HepG2 (cell line): ENCODE results near the gene LDLRAD4. TPM values are rescaled to one million over a fixed set of nuclear protein-coding genes. Genes with fewer than 3 reads are reported as not detected.
A peak's percentile ranks its signal among the peaks of the same experiment; 100 is the strongest.

ENCODE experiments used
- ATAC-seq: fragments of 200-7000 bp; cut with Tn5 transposase; 3 replicates; pipeline ENCODE4 v1.9.1; 2020; ENCODE audit warnings: mild to moderate bottlenecking, moderate library complexity
- BruUV-seq: library from RNA; stranded (reverse); fragments of 400-500 nt; replicated peaks from 2 replicates; lab custom pipeline; 2021; lab: Mats Ljungman, UMichigan
- CTCF ChIA-PET: fragments of 300-600 bp; formaldehyde crosslinking; extraction: SDS; loops from one replicate; lab custom pipeline; 2021; ENCODE audit warnings: low total read pairs, inconsistent platforms, low intra/inter-chr PET ratio; lab: Yijun Ruan, JAX
- POLR2A ChIA-PET: fragments of 350-600 bp; sonication (Branson Sonifier 250); formaldehyde crosslinking; loops from one replicate; lab custom pipeline; 2020; ENCODE audit warnings: antibody characterized with exemption, inconsistent platforms; lab: Yijun Ruan, JAX
- DNase-seq: peaks from one replicate; pipeline ENCODE4 v3.0.0-alpha.2; 2015; ENCODE audit warnings: low spot score
- FAIRE-seq: peaks from 3 replicates; lab custom pipeline; 2011; peaks lifted over from hg19 to GRCh38; lab: Jason Lieb, UNC
- H2AFZ ChIP-seq: one replicate; pipeline ENCODE4 v1.6.1; 2011; ENCODE audit warnings: low read length, inconsistent platforms
- H3K27ac ChIP-seq: fragments of 300-600 bp; 3 replicates; pipeline ENCODE4 v1.8.0; 2011; ENCODE audit warnings: mixed run types, mild to moderate bottlenecking, mixed read lengths, low read length, inconsistent platforms; ENCODE audit not compliant: insufficient read depth; ENCODE audit errors: extremely low read length
- H3K27me3 ChIP-seq, 2 experiments: fragments of 200-600 bp in 1 of 2; 2 replicates in 1 of 2; 3 replicates in 1 of 2; pipeline versions ENCODE4 v1.6.0 to v1.8.0; 2011; ENCODE audit warnings: low read length in 2 of 2, mild to moderate bottlenecking in 2 of 2, moderate library complexity in 2 of 2, inconsistent platforms in 1 of 2; ENCODE audit not compliant: insufficient read depth in 2 of 2, control insufficient read depth in 1 of 2
- H3K36me3 ChIP-seq, 2 experiments: fragments of 200-600 bp in 1 of 2; replicated peaks in 1 of 2; 2 replicates in 1 of 2; 3 replicates in 1 of 2; pipeline versions ENCODE4 v1.5.1 to v1.8.0; 2011; ENCODE audit warnings: low read length in 2 of 2, inconsistent platforms in 1 of 2; ENCODE audit not compliant: insufficient read depth in 2 of 2, control insufficient read depth in 1 of 2
- H3K4me1 ChIP-seq: 2 replicates; pipeline ENCODE4 v1.5.1; 2012; ENCODE audit warnings: low read length, inconsistent platforms; ENCODE audit not compliant: insufficient read depth
- H3K4me2 ChIP-seq: 2 replicates; pipeline ENCODE4 v1.6.0; 2011; ENCODE audit warnings: low read depth, low read length, inconsistent platforms
- H3K4me3 ChIP-seq, 3 experiments: fragments of 200-600 bp in 1 of 3; sonication (generic), shearing (Covaris generic) in 1 of 3; replicated peaks in 1 of 3; 2 replicates each; pipeline ENCODE4 v1.5.1; 2011 to 2016; ENCODE audit warnings: low read length in 3 of 3, inconsistent platforms in 2 of 3, low read depth in 2 of 3, mild to moderate bottlenecking in 2 of 3, control low read depth in 1 of 3, mixed read lengths in 1 of 3; ENCODE audit not compliant: insufficient read depth in 1 of 3
- H3K79me2 ChIP-seq: one replicate; pipeline ENCODE4 v1.6.1; 2011; ENCODE audit warnings: low read length, inconsistent platforms; ENCODE audit not compliant: insufficient read depth
- H3K9ac ChIP-seq: 2 replicates; pipeline ENCODE4 v1.6.0; 2011; ENCODE audit warnings: mild to moderate bottlenecking, low read depth, low read length, inconsistent platforms; ENCODE audit not compliant: insufficient read depth
- H3K9me3 ChIP-seq: 2 replicates; pipeline ENCODE4 v1.5.1; 2012; ENCODE audit warnings: mild to moderate bottlenecking, low read length
- H4K20me1 ChIP-seq: 2 replicates; pipeline ENCODE4 v1.6.0; 2011; ENCODE audit warnings: inconsistent platforms, mild to moderate bottlenecking, low read length, moderate library complexity; ENCODE audit not compliant: insufficient read depth
- BHLHE40 ChIP-seq: IDR thresholded peaks from 2 replicates; pipeline ENCODE4 v1.6.1; 2011; ENCODE audit warnings: low read length, improper control_type of control experiment
- HNRNPUL1 ChIP-seq: fragments of 200-400 bp; formaldehyde crosslinking; IDR thresholded peaks from 2 replicates; pipeline ENCODE4 v1.6.1; 2017; ENCODE audit warnings: low read depth, mild to moderate bottlenecking, low read length, moderate library complexity
- MAFF ChIP-seq: IDR thresholded peaks from 2 replicates; pipeline ENCODE4 v1.6.1; 2011; ENCODE audit warnings: low read depth, low read length, improper control_type of control experiment
- MAFK ChIP-seq, 2 experiments: IDR thresholded peaks in 1 of 2; conservative IDR thresholded peaks in 1 of 2; 2 replicates each; pipeline ENCODE4 v1.6.1; 2011; ENCODE audit warnings: improper control_type of control experiment in 2 of 2, low read length in 2 of 2
- MEIS1 ChIP-seq: sonication (generic); formaldehyde crosslinking; IDR thresholded peaks from 2 replicates; pipeline ENCODE4 v1.9.0; 2021; ENCODE audit warnings: mild to moderate bottlenecking, missing genetic modification reagents, moderate library complexity, borderline replicate concordance
- MIER2 ChIP-seq: IDR thresholded peaks from 2 replicates; pipeline ENCODE4 v1.6.1; 2016; ENCODE audit warnings: missing biosample characterization, missing genetic modification reagents
- PAF1 ChIP-seq: IDR thresholded peaks from 2 replicates; pipeline ENCODE4 v1.6.1; 2016; ENCODE audit warnings: missing genetic modification reagents, missing compliant biosample characterization
- POGZ ChIP-seq: sonication (generic); formaldehyde crosslinking; IDR thresholded peaks from 2 replicates; pipeline ENCODE4 v1.4.0; 2020; ENCODE audit warnings: mild to moderate bottlenecking, missing genetic modification reagents
- THRA ChIP-seq: sonication (generic); formaldehyde crosslinking; IDR thresholded peaks from 2 replicates; pipeline ENCODE4 v1.4.0; 2020; ENCODE audit warnings: missing genetic modification reagents, borderline replicate concordance
- TOE1 ChIP-seq: sonication (generic); formaldehyde crosslinking; IDR thresholded peaks from 2 replicates; pipeline ENCODE4 v1.4.0; 2020; ENCODE audit warnings: mild to moderate bottlenecking, missing genetic modification reagents
- ZBTB20 ChIP-seq: sonication (generic); formaldehyde crosslinking; IDR thresholded peaks from 2 replicates; pipeline ENCODE4 v1.8.1; 2023; ENCODE audit warnings: missing genetic modification reagents, low read depth, mild to moderate bottlenecking, borderline replicate concordance
- ZBTB4 ChIP-seq: sonication (generic); formaldehyde crosslinking; IDR thresholded peaks from 2 replicates; pipeline ENCODE4 v1.4.0; 2020; ENCODE audit warnings: missing genetic modification reagents, mild to moderate bottlenecking, borderline replicate concordance
- ZNF747 ChIP-seq: sonication (generic); formaldehyde crosslinking; IDR thresholded peaks from 2 replicates; pipeline ENCODE4 v1.8.1; 2023; ENCODE audit warnings: missing genetic modification reagents, mild to moderate bottlenecking, borderline replicate concordance
- ZNF788 ChIP-seq: sonication (generic); formaldehyde crosslinking; IDR thresholded peaks from 2 replicates; pipeline ENCODE4 v1.5.0; 2020; ENCODE audit warnings: mild to moderate bottlenecking, missing genetic modification reagents, borderline replicate concordance
- WGBS: methylation state at CpG from one replicate; pipeline ENCODE4 v1.1.6; 2017; ENCODE audit warnings: low lambda C conversion rate; 5-methylcytosine and 5-hydroxymethylcytosine counted together
- in situ Hi-C: cut with HindIII; loops from 2 replicates; pipeline ENCODE4 v1.10.0; 2017; ENCODE audit warnings: low pct_unique_long_range_greater_than_20kb; ENCODE audit not compliant: extremely low pct_ligation_motif_present
- intact Hi-C: fragments of 100-400 bp; cut with micrococcal nuclease; formaldehyde crosslinking; loops from one replicate; pipeline ENCODE4 v1.10.0; 2022; ENCODE audit not compliant: unreplicated experiment
- polyA plus RNA-seq, 8 experiments: library from polyadenylated mRNA; depleted of rRNA in 3 of 8; stranded (reverse) in 7 of 8; unstranded in 1 of 8; fragments of >200 nt; fragmentation: Illumina TruSeq in 4 of 8; extraction: Trizol in 4 of 8; gene quantifications; 2 replicates each; pipeline versions ENCODE4 v1.2.1 to v1.2.3, GENCODE V29; 2011 to 2016; ENCODE audit warnings: low read depth in 4 of 8, missing spikeins in 1 of 8, mixed read lengths in 1 of 8; ENCODE audit not compliant: insufficient read depth in 1 of 8
- total RNA-seq, 5 experiments: library from RNA; depleted of rRNA; stranded (reverse); fragments of >200 nt; fragmentation: Illumina TruSeq; extraction: Trizol; gene quantifications; 2 replicates each; pipeline ENCODE4 v1.2.3, GENCODE V29; 2016; ENCODE audit warnings: low read depth in 1 of 5

The LDLRAD4 gene
- total and polyA plus RNA-seq, 2 of the 13 experiments (the other 11 are each of a cell fraction or from before 2014, with no cell fraction given): 13.6 to 20.9 TPM

- Histone ChIP-seq H3K4me3 (no peak overlapping the region), H3K27me3 (no peaks in the 10 kb centered on the region), H3K36me3 (no peaks in the 10 kb centered on the region), H2AFZ (no peak overlapping the region), H3K9me3 (no peaks in the 10 kb centered on the region), H3K4me1 (peaks cover 67% of the 10 kb centered on the region), H3K27ac (no peak overlapping the region), H3K9ac (no peak overlapping the region), H3K79me2 (no peaks in the 10 kb centered on the region), H4K20me1 (no peaks in the 10 kb centered on the region), H3K4me2 (no peak overlapping the region)
- WGBS: 94% methylated on average over 5 of the region's 9 CpGs
- intact Hi-C loops (no loop called here), in situ Hi-C loops (no loop called here)
- POLR2A ChIA-PET: no interaction called here
- no peak for FAIRE-seq
- no TSS peak for BruUV-seq
- TF ChIP-seq THRA (CRISPR knock-in tag): no peak
- TF ChIP-seq ZNF747 (CRISPR knock-in tag): no peak
- no peak for DNase-seq
- CTCF ChIA-PET: no interaction called here
- no peak for ATAC-seq
Observed at GRCh38 chr18:13184396-13184795, 34.2 kb upstream of the LDLRAD4 start.

GRCh38 chr18:13185675-13186198 lies 32.8 kb upstream of the LDLRAD4 start:
- Histone ChIP-seq H3K9ac (no peak overlapping the region), H3K4me2 (peak overlapping the region; percentile 49), H3K9me3 (no peaks in the 10 kb centered on the region), H3K36me3 (no peaks in the 10 kb centered on the region), H3K27me3 (no peaks in the 10 kb centered on the region), H3K79me2 (no peaks in the 10 kb centered on the region), H3K27ac (no peak overlapping the region), H3K4me3 (peak overlapping the region in 1 of 3 experiments; percentile 8; a peak in 1 of 6 replicates), H4K20me1 (no peaks in the 10 kb centered on the region), H3K4me1 (peaks cover 53% of the 10 kb centered on the region), H2AFZ (no peak overlapping the region)
- DNase-seq: no peak
- no peak for FAIRE-seq
- BruUV-seq: no TSS peak
- in situ Hi-C loops (no loop called here), intact Hi-C loops (no loop called here)
- peak; percentile 69 for ATAC-seq
- ChIA-PET CTCF (no interaction called here), POLR2A (no interaction called here)
- 53% methylated on average over 6 of the region's 8 CpGs for WGBS
- TF ChIP-seq MAFF (peak; percentile 44), TOE1 (CRISPR knock-in tag) (no peak), BHLHE40 (no peak), POGZ (no peak), MEIS1 (no peak), HNRNPUL1 (no peak), MIER2 (no peak), MAFK (conservative IDR thresholded peaks at IDR 0.05 in 1 of 2, IDR thresholded peaks at IDR 0.05 in 1 of 2; ENCODE audit: low read length in 2 of 2) (peak; percentile 62 to 64; a peak in 3 of 4 replicates), ZBTB20 (CRISPR knock-in tag) (no peak), ZBTB4 (peak; percentile 47; the same call in 1 of the 2 replicates), ZNF788 (CRISPR knock-in tag) (0 out of 2 replicates have a peak, but pooled peaks have one; percentile 4), PAF1 (CRISPR knock-in tag) (no peak)
